ENCODE data around the gene CACNA1E. TPM values are rescaled to one million over a fixed set of nuclear protein-coding genes. Genes with fewer than 3 reads are reported as not detected.

The CACNA1E gene
- total RNA-seq, 4 donors from 2014 or later: 0.47 to 0.83 TPM; not detected in 2

GRCh38 chr1:181490276-181490675 lies 7.0 kb downstream of the CACNA1E start:
- DNase-seq: no peak
- no peak overlapping the region for H3K4me3 ChIP-seq
- H3K27ac ChIP-seq: no peak overlapping the region
- no peaks in the 10 kb centered on the region for H3K4me1 ChIP-seq
- no peak for TF ChIP-seq CTCF (IDR thresholded peaks at IDR 0.05)
- no peak for TF ChIP-seq POLR2A (IDR thresholded peaks at IDR 0.05)
- H3K27me3 ChIP-seq: peaks cover 0 to 9% of the 10 kb centered on the region in 2 donors
- no peaks in the 10 kb centered on the region for H3K36me3 ChIP-seq
- no peaks in the 10 kb centered on the region for H3K9me3 ChIP-seq

GRCh38 chr1:181490740-181491712 lies 7.7 kb downstream of the CACNA1E start:
- no peak for DNase-seq
- Histone ChIP-seq H3K4me1 (no peaks in the 10 kb centered on the region), H3K27me3 (peaks cover 0 to 2% of the 10 kb centered on the region in 2 donors), H3K27ac (no peak overlapping the region), H3K36me3 (no peaks in the 10 kb centered on the region), H3K4me3 (no peak overlapping the region), H3K9me3 (no peaks in the 10 kb centered on the region)
- TF ChIP-seq CTCF (IDR thresholded peaks at IDR 0.05) (no peak), POLR2A (IDR thresholded peaks at IDR 0.05) (no peak)

- H3K9me3 ChIP-seq: no peaks in the 10 kb centered on the region
- no peak overlapping the region for H3K4me3 ChIP-seq
- no peaks in the 10 kb centered on the region for H3K4me1 ChIP-seq
- no peaks in the 10 kb centered on the region for H3K27me3 ChIP-seq
- DNase-seq: no peak
- no peaks in the 10 kb centered on the region for H3K36me3 ChIP-seq
- TF ChIP-seq POLR2A (IDR thresholded peaks at IDR 0.05): no peak
- TF ChIP-seq CTCF (IDR thresholded peaks at IDR 0.05): no peak
- no peak overlapping the region for H3K27ac ChIP-seq
These were observed 9.8 kb downstream of the CACNA1E start for GRCh38 chr1:181493166-181493565.

GRCh38 chr1:181493885-181494284 lies 10.6 kb downstream of the CACNA1E start:
- H3K36me3 ChIP-seq: no peaks in the 10 kb centered on the region
- no peak overlapping the region for H3K27ac ChIP-seq
- H3K4me3 ChIP-seq: no peak overlapping the region
- TF ChIP-seq POLR2A (IDR thresholded peaks at IDR 0.05) (no peak), CTCF (IDR thresholded peaks at IDR 0.05) (no peak)
- no peaks in the 10 kb centered on the region for H3K4me1 ChIP-seq
- H3K9me3 ChIP-seq: no peaks in the 10 kb centered on the region
- no peaks in the 10 kb centered on the region for H3K27me3 ChIP-seq
- DNase-seq: no peak

- no peak for TF ChIP-seq POLR2A (IDR thresholded peaks at IDR 0.05)
- Histone ChIP-seq H3K4me1 (no peaks in the 10 kb centered on the region), H3K27me3 (no peaks in the 10 kb centered on the region), H3K9me3 (no peaks in the 10 kb centered on the region), H3K27ac (no peak overlapping the region), H3K36me3 (no peaks in the 10 kb centered on the region), H3K4me3 (no peak overlapping the region)
- DNase-seq: no peak
These were observed 13.4 kb downstream of the CACNA1E start for GRCh38 chr1:181496759-181497158.

GRCh38 chr1:181497870-181498269 lies 14.6 kb downstream of the CACNA1E start:
- H3K4me1 ChIP-seq: no peaks in the 10 kb centered on the region
- no peaks in the 10 kb centered on the region for H3K36me3 ChIP-seq
- DNase-seq: no peak
- H3K27me3 ChIP-seq: no peaks in the 10 kb centered on the region
- H3K27ac ChIP-seq: no peak overlapping the region
- TF ChIP-seq POLR2A (IDR thresholded peaks at IDR 0.05) (no peak), CTCF (IDR thresholded peaks at IDR 0.05) (no peak)
- no peaks in the 10 kb centered on the region for H3K9me3 ChIP-seq
- no peak overlapping the region for H3K4me3 ChIP-seq

All from Peyer's patch (tissue), 4 donors.